HPDE6-E6E7 (cell line): Measurements from ENCODE around the gene SEC23A.
"Not testable (repeated sequence)": the region's sequence is repeated elsewhere in the genome, so short reads cannot be mapped to it uniquely, and the experiment has no call there.

Experiments used
- DNase-seq: peaks from one replicate; pipeline ENCODE4 v3.0.0; 2011; ENCODE audit warnings: missing footprints; ENCODE audit errors: extremely low spot score

Gene SEC23A

DNA sequence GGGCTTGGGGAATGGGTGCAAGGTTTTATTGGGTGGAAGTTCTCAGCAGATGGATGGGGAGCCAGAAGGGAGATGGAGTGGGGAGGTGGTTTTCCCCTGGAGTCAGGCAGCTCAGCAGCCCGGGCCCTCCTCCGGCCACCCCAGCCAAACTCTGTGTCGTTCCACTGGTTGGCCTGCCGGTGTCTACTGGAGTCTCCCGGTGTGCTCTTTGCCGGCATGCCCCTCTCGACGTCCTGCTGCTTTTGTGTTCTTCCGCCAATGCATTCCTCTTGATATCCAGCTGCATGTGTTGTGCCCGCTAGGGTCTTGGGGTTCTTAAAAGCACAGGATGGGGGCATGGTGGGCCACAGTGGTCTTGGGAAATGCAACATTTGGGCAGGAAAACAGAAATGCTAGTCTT lies 72.8 kb downstream of the SEC23A start:
- no peak for DNase-seq

DNA sequence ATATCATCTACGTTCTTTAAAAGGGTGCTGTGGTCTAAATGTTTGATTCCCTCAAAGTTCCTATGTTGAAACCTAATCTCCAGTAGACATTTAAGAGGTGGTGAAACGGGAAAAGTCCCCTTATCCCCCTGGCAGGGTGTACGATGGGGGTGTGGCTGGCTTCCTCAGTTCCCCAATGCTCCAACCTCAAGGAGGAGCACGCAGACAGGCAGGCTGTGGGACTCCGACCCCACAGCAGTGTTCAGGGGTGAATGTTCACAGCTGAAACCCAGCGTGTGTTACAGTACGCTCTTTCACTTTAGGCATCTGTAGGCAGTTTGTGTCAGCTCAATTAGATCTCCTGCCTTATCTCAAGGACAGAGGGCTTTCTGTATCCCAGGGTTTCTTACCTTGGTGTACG lies 73.2 kb downstream of the SEC23A start:
- DNase-seq, result no peak

- no peak for DNase-seq
These were observed 74.4 kb downstream of the SEC23A start for GRCh38 chr14:39028620-39029019.

- no peak for DNase-seq
These were observed 77.0 kb downstream of the SEC23A start for GRCh38 chr14:39025810-39026627.

GRCh38 chr14:39025250-39025809 lies 77.7 kb downstream of the SEC23A start:
- no peak for DNase-seq

DNA sequence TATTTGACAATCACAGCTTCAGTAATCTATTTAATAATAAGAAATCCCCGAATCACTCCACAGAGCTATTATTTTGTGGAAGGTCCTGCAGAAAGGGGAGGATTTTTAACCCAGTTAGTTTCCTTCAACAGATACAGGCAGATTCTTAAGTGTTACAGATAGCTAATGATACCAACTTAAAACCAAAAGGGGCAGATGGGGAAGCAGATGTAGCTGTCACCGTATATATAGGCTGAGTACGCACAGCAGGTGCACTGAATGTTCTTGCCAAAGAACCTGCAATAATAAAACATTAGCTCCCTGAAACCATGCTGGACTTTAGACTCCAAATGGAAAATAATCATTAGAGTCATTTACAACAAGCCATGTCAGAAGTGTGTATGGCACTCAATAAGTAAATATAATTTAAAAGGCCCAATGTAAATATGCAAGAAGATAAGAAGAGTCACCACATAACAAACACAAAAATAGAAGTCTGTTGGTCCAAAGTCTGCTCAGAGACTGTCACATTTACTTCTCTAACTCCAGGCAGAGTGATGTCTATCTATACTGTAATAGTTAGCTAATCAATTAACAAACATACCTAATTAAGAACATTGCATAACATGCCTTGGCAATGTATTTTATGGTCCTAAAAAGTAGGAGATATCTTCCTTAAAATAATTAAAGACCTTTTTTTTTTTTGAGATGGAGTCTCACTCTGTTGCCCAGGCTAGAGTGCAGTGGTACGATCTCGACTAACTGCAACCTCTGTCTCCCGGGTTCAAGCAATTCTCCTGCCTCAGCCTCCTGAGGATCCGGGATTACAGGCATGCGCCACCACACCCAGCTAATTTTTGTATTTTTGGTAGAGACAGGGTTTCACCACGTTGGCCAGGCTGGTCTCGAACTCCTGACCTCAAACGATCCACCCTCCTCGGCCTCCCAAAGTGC lies 78.8 kb downstream of the SEC23A start:
- DNase-seq, result no peak

DNA sequence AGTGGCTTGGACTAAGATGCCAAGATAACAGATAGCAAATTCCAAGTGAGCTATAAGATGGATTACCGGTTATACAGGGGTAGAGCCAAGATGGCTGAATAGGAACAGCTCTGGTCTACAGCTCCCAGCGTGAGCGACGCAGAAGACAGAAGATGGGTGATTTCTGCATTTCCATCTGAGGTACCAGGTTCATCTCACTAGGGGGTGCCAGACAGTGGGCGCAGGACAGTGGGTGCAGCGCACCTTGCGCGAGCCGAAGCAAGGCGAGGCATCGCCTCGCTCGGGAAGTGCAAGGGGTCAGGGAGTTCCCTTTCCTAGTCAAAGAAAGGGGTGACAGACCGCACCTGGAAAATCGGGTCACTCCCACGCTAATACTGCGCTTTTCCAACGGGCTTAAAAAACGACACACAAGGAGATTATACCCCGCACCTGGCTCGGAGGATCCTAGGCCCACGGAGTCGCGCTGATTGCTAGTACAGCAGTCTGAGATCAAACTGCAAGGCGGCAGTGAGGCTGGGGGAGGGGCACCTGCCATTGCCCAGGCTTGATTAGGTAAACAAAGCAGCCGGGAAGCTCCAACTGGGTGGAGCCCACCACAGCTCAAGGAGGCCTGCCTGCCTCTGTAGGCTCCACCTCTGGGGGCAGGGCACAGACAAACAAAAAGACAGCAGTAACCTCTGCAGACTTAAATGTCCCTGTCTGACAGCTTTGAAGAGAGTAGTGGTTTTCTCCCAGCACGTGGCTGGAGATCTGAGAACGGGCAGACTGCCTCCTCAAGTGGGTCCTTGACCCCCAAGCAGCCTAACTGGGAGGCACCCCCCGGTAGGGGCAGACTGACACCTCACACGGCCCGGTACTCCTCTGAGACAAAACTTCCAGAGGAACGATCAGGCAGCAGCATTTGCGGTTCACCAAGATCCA lies 85.7 kb downstream of the SEC23A start:
- not testable (repeated sequence) for DNase-seq

GRCh38 chr14:39016733-39017095 lies 86.3 kb downstream of the SEC23A start:
- no peak for DNase-seq

DNA sequence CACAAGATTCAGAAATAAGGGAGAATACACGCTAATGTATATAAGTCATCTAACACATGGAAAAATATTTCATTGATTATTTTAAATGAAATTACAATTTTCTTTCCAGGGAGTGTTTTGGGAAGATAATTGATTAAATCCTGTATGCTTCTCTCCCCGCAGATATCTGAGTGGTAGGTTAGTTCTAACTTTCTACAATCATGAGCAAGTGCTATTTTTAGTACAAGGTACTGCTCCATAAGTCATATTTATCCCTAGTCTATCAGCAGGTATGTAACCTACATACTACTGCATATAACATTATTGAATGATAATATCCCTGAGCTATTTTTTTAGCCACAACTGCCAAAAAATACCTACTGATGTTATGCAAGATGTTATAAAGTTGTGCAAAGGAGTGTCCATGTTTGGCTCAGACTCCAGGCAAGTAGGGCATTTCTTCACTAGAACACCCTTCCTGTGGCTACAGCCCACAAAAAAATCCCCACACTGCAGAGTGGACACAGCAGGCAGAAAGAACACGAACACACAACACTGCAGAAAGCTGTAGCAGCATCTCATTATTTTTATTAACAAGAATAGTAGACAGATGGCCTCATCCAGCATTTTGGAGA lies 87.0 kb downstream of the SEC23A start:
- DNase-seq, result no peak

GRCh38 chr14:39015360-39015961 lies 87.6 kb downstream of the SEC23A start:
- DNase-seq, result peak; percentile 19

DNA sequence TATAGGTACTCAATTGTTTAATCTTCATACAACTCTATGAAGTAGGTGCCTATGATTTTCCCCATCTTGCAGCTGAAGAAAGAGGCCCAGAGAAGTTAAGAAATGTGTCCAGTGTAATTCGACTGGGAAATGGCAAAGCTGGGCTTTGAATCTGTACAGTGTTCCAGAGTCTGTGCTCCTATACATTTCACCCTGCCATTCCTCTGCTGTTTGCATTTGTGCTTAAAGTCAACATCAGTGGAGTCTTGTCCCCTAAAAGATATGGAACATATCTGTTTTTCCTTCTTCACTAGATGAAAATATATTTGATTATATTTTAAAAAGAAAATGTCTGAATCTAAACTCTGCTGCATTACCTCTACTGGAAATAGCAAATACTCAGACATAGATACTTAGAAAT lies 88.6 kb downstream of the SEC23A start:
- DNase-seq, result no peak

DNA sequence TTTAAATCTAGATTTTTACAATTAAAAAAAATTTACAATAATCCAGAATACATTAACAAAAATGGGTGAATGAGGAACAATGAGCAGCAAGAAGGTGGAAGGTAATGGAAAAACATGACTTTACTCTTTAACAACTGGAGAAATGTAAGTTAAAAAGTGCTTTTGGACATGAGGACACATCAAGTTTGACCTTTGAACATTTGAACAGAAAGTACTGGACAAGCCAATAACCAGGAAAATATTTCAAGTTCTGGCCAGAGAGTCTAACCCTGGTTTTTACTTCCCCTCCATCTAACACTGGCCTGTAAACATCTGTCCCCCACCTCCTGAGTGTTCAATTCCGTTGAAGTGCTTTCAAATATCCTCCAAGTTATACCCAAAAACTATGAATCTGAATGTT lies 94.1 kb downstream of the SEC23A start:
- DNase-seq, result not testable (repeated sequence)

GRCh38 chr14:39006721-39007410 lies 96.2 kb downstream of the SEC23A start:
- no peak for DNase-seq

DNA sequence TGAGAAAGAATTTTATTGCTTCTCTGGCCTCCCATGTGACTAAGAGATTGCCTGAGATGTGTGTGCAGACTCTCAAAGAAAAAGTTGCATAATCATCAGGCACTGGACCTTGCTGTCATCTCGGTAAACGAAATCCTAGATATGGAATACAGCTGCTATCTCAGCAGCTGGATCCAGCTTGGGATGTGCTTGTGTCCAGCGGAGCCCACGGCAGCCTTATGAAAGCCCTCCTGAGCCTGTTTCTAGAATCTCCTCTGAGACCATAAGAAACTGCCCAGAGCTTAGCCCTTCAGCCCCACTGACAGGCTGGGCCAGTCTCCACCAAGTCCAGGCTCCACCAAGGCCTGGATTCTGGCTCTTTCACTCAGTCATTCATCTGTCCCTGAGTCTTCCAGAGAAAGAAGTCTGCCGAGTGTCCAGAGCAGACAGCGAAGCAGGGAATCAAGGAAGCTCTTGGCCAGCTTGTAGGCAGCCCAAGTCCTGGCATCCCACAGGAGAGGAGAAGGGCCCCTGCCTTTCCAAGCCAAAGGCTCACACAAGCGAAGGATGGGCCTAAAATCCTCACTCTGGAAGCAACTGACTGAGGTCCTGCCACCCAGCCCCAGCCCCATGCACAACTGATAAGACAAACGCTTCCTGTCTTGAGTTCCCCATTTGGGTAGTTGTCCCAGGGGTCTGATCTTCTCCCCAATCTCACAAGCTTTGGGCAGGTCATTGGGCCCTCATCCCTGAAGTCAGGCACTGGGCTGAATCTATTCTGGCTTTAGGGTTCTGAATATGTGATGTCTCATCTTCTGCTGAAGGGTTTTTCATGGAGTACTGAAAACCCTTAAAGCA lies 97.8 kb downstream of the SEC23A start:
- DNase-seq, result no peak

GRCh38 chr14:38999949-39000348 lies 103.1 kb downstream of the SEC23A start:
- no peak for DNase-seq

GRCh38 chr14:38994731-38995130 lies 108.3 kb downstream of the SEC23A start:
- no peak for DNase-seq

- DNase-seq, result no peak
These were observed 109.1 kb downstream of the SEC23A start for GRCh38 chr14:38993981-38994380.

DNA sequence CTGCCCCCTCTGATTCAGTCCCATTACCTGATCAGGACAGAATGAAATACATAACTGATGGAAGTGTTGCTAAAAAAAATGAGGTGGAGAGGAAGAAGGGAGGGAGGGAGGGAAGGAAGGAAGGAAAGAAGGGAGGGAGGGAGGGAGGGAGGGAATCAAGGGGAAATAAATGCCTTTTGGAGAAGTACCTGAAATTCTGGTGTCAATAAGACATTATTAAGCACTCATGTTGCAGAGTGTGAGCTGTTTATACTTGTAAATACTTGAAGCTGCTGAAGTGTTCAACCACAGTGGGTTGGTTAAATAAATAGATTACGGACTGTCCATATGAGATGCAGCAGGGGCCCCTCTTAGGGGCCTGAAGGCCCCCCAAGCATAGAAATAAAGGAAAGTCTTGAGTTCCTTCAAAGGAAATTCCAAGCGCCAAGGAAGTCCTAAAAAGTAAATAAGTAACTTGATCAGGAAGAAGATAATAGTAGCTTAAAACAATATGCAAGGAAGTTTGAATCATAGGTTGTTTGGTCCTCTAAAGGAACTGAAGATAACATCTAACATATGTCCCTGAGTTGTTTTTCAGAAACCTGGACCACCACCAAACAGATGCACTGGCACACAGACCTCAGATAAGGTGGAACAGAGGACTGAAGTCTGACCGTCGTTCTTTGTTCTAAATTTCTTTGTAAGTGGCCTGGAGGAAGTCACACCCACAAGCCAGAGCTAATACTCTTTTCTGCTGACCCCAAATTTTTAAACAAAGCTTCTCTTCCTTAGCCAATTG lies 110.8 kb downstream of the SEC23A start:
- DNase-seq, result no peak
